ENCODE data around the gene CPNE5. TPM values are rescaled to one million over a fixed set of nuclear protein-coding genes. Genes with fewer than 3 reads are reported as not detected.

Gene CPNE5
- total RNA-seq, 1 experiment from 2014 or later = 0.44 TPM

DNA sequence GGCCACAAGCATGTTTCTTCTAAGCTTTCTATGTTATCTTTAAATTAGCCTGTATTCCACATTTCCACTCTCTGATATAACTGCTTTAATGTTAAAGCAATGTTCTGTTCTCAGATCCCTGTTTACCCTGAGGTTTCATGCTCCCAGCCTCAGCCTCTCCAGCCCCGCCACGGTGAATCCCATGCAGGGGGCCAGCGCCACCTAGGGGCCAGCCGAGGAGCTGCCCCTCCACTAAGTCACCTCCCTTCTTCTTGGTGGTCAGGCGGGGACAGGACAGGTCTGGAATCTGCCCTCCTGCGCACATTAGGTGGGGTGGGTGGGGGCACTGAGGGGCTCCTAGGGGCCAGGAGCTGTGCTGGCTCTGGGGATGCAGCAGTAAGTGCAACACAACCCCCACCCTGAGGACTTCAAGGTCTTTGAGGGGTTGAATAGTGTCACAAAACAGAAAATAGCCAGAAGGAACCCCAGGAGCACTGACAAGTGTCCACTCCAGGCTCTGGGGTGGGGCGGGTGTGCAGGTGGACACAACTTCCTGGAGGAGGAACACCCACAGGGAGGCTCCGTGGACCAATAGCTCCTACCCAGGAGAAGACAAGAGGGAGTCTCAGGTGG, 80.0 kb downstream of the CPNE5 start:
- BruUV-seq (replicated peaks) = no TSS peak
- TF ChIP-seq SIN3A (IDR thresholded peaks at IDR 0.05; ENCODE audit: borderline replicate concordance, insufficient read depth, low read depth, low read length) (no peak), TCF7L2 (IDR thresholded peaks at IDR 0.05; ENCODE audit: low read depth, low read length) (no peak), POLR2AphosphoS5 (IDR thresholded peaks at IDR 0.05; ENCODE audit: low read depth, low read length) (no peak)
- TF ChIP-seq, protein P1, sequence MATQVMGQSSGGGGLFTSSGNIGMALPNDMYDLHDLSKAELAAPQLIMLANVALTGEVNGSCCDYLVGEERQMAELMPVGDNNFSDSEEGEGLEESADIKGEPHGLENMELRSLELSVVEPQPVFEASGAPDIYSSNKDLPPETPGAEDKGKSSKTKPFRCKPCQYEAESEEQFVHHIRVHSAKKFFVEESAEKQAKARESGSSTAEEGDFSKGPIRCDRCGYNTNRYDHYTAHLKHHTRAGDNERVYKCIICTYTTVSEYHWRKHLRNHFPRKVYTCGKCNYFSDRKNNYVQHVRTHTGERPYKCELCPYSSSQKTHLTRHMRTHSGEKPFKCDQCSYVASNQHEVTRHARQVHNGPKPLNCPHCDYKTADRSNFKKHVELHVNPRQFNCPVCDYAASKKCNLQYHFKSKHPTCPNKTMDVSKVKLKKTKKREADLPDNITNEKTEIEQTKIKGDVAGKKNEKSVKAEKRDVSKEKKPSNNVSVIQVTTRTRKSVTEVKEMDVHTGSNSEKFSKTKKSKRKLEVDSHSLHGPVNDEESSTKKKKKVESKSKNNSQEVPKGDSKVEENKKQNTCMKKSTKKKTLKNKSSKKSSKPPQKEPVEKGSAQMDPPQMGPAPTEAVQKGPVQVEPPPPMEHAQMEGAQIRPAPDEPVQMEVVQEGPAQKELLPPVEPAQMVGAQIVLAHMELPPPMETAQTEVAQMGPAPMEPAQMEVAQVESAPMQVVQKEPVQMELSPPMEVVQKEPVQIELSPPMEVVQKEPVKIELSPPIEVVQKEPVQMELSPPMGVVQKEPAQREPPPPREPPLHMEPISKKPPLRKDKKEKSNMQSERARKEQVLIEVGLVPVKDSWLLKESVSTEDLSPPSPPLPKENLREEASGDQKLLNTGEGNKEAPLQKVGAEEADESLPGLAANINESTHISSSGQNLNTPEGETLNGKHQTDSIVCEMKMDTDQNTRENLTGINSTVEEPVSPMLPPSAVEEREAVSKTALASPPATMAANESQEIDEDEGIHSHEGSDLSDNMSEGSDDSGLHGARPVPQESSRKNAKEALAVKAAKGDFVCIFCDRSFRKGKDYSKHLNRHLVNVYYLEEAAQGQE (IDR thresholded peaks at IDR 0.05; ENCODE audit: insufficient read depth in 1 of 2, low read depth in 2 of 2, low read length in 1 of 2) = no peak
- TF ChIP-seq, protein P2, sequence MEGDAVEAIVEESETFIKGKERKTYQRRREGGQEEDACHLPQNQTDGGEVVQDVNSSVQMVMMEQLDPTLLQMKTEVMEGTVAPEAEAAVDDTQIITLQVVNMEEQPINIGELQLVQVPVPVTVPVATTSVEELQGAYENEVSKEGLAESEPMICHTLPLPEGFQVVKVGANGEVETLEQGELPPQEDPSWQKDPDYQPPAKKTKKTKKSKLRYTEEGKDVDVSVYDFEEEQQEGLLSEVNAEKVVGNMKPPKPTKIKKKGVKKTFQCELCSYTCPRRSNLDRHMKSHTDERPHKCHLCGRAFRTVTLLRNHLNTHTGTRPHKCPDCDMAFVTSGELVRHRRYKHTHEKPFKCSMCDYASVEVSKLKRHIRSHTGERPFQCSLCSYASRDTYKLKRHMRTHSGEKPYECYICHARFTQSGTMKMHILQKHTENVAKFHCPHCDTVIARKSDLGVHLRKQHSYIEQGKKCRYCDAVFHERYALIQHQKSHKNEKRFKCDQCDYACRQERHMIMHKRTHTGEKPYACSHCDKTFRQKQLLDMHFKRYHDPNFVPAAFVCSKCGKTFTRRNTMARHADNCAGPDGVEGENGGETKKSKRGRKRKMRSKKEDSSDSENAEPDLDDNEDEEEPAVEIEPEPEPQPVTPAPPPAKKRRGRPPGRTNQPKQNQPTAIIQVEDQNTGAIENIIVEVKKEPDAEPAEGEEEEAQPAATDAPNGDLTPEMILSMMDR (IDR thresholded peaks at IDR 0.05) = peak; percentile 99
- ChIA-PET CTCF (interaction anchor here (0.5 to 3.1 kb wide), 11 partner anchors 24 to 412 kb away, joined by 3 to 19 read pairs (median 4); no protein-coding TSS in a partner anchor), POLR2A (interaction anchor here (0.5 to 0.7 kb wide), 6 partner anchors 51 to 333 kb away, joined by 3 to 14 read pairs (median 8); no protein-coding TSS in a partner anchor)
- H3K36me3 ChIP-seq (ENCODE audit: control insufficient read depth, insufficient read depth, low read length) = no peaks in the 10 kb centered on the region
- ATAC-seq (peak; percentile 90), DNase-seq (ENCODE audit: low read depth, low spot score) (no peak)
- peaks cover 3% of the 10 kb centered on the region for H3K4me1 ChIP-seq (ENCODE audit: control insufficient read depth, insufficient read depth, low read length)
- in situ Hi-C loops (cut with HindIII; ENCODE audit: low pct_unique_long_range_greater_than_20kb, low sequenced_read_pairs) (no loop called here), intact Hi-C loops (cut with micrococcal nuclease; ENCODE audit: unreplicated experiment) (loop anchor here (2.0 to 10.0 kb wide), 2 partner anchors 74 to 144 kb away; no protein-coding TSS in a partner anchor)
- H3K27ac ChIP-seq (ENCODE audit: low read length) = no peak overlapping the region
- H3K9me3 ChIP-seq (ENCODE audit: control insufficient read depth, insufficient read depth, low read depth, low read length) = no peaks in the 10 kb centered on the region
- no peak overlapping the region for H3K4me3 ChIP-seq (ENCODE audit: low read depth in 2 of 2, low read length in 2 of 2)
- no peaks in the 10 kb centered on the region for H3K27me3 ChIP-seq (ENCODE audit: control insufficient read depth, insufficient read depth, low read length)

DNA sequence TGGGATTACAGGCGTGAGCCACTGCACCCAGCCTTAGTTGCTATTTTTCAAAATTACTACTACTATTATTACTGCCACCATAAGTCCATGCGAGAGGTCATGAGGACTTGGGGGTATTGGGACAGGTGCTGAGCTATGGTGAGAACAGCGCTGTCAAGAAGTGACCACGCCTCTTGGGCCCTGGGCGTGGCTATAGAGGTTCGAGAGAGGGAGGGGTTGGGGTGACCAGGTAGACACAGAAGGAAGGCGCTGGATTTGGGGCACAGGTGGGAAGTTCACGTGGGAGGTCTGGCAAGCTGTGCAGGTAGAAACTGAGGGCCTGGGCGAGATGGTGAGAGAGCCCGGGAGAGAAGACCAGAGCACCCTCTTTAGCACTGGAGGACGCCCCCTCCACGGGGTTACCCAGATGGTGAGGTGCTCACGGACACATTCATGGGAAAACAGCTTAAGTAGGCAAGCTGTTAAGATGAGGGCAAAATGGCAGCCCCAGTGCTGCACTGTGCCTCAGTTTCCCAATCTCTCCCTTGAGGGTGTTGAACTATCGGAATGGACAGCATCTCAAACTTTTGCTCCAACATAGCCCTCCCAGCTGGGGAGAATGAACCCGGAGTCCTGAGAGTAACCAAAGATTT, 80.6 kb downstream of the CPNE5 start:
- ChIA-PET CTCF (interaction anchor here (0.7 to 3.1 kb wide), 8 partner anchors 23 to 296 kb away, joined by 3 to 19 read pairs (median 4); no protein-coding TSS in a partner anchor), POLR2A (interaction anchor here (0.6 to 0.7 kb wide), 4 partner anchors 51 to 332 kb away, joined by 3 to 9 read pairs (median 6); no protein-coding TSS in a partner anchor)
- no peaks in the 10 kb centered on the region for H3K9me3 ChIP-seq (ENCODE audit: control insufficient read depth, insufficient read depth, low read depth, low read length)
- in situ Hi-C loops (cut with HindIII; ENCODE audit: low pct_unique_long_range_greater_than_20kb, low sequenced_read_pairs) (no loop called here), intact Hi-C loops (cut with micrococcal nuclease; ENCODE audit: unreplicated experiment) (loop anchor here (2.0 to 10.0 kb wide), 2 partner anchors 74 to 144 kb away; no protein-coding TSS in a partner anchor)
- H3K27me3 ChIP-seq (ENCODE audit: control insufficient read depth, insufficient read depth, low read length) = no peaks in the 10 kb centered on the region
- no TSS peak for BruUV-seq (replicated peaks)
- ATAC-seq (no peak), DNase-seq (ENCODE audit: low read depth, low spot score) (no peak)
- no peak overlapping the region for H3K27ac ChIP-seq (ENCODE audit: low read length)
- H3K4me1 ChIP-seq (ENCODE audit: control insufficient read depth, insufficient read depth, low read length) = peaks cover 3% of the 10 kb centered on the region
- H3K36me3 ChIP-seq (ENCODE audit: control insufficient read depth, insufficient read depth, low read length) = no peaks in the 10 kb centered on the region
- TF ChIP-seq, protein P2 (IDR thresholded peaks at IDR 0.05) = no peak
- TF ChIP-seq TCF7L2 (IDR thresholded peaks at IDR 0.05; ENCODE audit: low read depth, low read length) (no peak), SIN3A (IDR thresholded peaks at IDR 0.05; ENCODE audit: borderline replicate concordance, insufficient read depth, low read depth, low read length) (no peak), POLR2AphosphoS5 (IDR thresholded peaks at IDR 0.05; ENCODE audit: low read depth, low read length) (no peak)
- TF ChIP-seq, protein P1 (IDR thresholded peaks at IDR 0.05; ENCODE audit: insufficient read depth in 1 of 2, low read depth in 2 of 2, low read length in 1 of 2) = no peak
- H3K4me3 ChIP-seq (ENCODE audit: low read depth in 2 of 2, low read length in 2 of 2) = no peak overlapping the region

Measured in Panc1 (cell line).